Pancreas (tissue), 10 donors: Measurements from ENCODE around the gene MTFR1L. TPM values are rescaled to one million over a fixed set of nuclear protein-coding genes. Genes with fewer than 3 reads are reported as not detected.

ENCODE experiments used
- ATAC-seq, 4 donors: fragments of 200-7000 bp; cut with Tn5 transposase; one replicate each; pipeline versions ENCODE4 v1.8.0 to v1.9.1; 2020; ENCODE audit warnings: mild to moderate bottlenecking in 4 of 4, moderate library complexity in 4 of 4
- DNase-seq, 6 donors: peaks; one replicate each; pipeline ENCODE4 v3.0.0-alpha.2; 2020
- FAIRE-seq: peaks from 2 replicates; lab custom pipeline; 2012; peaks lifted over from hg19 to GRCh38; lab: Jason Lieb, UNC
- H3K27ac ChIP-seq, 4 donors: fragments of 200-600 bp; sonication (generic); 1 replicate in 3 of 4; 2 replicates in 1 of 4; pipeline versions ENCODE4 v1.5.0 to v1.8.0; 2020
- H3K27me3 ChIP-seq, 4 donors: fragments of 200-600 bp; one replicate each; pipeline ENCODE4 v1.8.0; 2021
- H3K36me3 ChIP-seq, 3 donors: fragments of 200-600 bp; sonication (generic) in 1 of 3; one replicate each; pipeline versions ENCODE4 v1.5.0 to v1.8.0; 2020 to 2021
- H3K4me1 ChIP-seq, 3 donors: fragments of 200-600 bp; one replicate each; pipeline ENCODE4 v1.8.0; 2021
- H3K4me3 ChIP-seq, 4 donors: fragments of 200-600 bp; sonication (generic) in 2 of 4; one replicate each; pipeline versions ENCODE4 v1.5.0 to v1.8.0; 2020 to 2021
- H3K9me3 ChIP-seq, 4 donors: fragments of 200-600 bp; one replicate each; pipeline ENCODE4 v1.8.0; 2021
- WGBS, 2 donors: extraction: QIAGEN DNeasy Blood & Tissue Kit; methylation state at CpG; one replicate each; pipeline ENCODE4 v1.1.7; 2013; 5-methylcytosine and 5-hydroxymethylcytosine counted together
- intact Hi-C, 3 donors: fragments of 100-400 bp; cut with DNase I; formaldehyde crosslinking; loops; one replicate each; pipeline versions ENCODE4 v1.11.1 to v1.14.2; 2022
- polyA plus RNA-seq, 2 donors: library from polyadenylated mRNA; stranded (reverse); fragments of 200-250 nt; gene quantifications; one replicate each; pipeline ENCODE4 v1.2.3, GENCODE V29; 2013
- total RNA-seq, 6 donors: library from RNA; stranded (reverse); fragmentation: NEBNext Ultra II Directional in 4 of 6; extraction: Animal tissue kit (Norgen Biotek cat#: 25700) in 4 of 6; gene quantifications; one replicate each; pipeline versions ENCODE4 v1.2.1 to v1.2.4, GENCODE V29; 2021 to 2023
- TF ChIP-seq, protein P1 (sequence below), 4 donors: fragments of 200-600 bp; sonication (generic) in 3 of 4; IDR thresholded peaks; one replicate each; pipeline versions ENCODE4 v1.5.0 to v1.8.0; 2021; ENCODE audit warnings: antibody characterized with exemption in 4 of 4
- donor health status: healthy with polysubstance abuse.
- donor health status: DM: no; HTN: no; CAD: no; lungs with moderate emphysema.
- donor health status: DM: no; HTN: no; CAD: no.
- donor health status: control.
- donor health status: control.
- donor health status: Bipolar disorder and iron deficiency.
- donor health status: DM: yes; HTN: yes; CAD: no.
- donor health status: DM: no; HTN: no; CAD: no.
- donor health status: DM: no; HTN: no; CAD: no.
- donor health status: DM: yes; HTN: yes; CAD: no.

MTFR1L gene
- total and polyA plus RNA-seq, 8 donors: 24.0 to 59.6 (median 27.5) TPM

DNA sequence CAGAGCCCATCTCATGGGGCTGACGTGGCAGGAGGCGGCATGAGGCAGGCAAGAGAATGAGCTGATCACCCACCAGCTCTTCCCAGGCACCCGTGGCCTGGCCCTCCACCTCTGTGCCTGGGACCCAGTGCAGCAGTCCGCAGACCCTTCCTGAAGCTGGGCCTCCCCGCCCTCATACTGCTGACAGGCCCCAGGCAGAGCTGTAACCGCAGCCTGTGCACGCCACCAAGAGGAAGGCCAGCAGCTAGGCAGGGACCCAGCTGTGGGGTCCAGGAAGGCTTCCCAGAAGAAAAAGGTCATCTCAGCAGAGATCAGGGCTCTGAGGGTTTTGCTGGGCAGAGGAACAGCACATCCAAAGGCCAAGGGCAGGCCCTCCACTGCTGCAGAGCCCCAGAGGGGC is 9.8 kb upstream of the MTFR1L start:
- DNase-seq (peak in 2 of 6 donors; percentile 55 to 70), FAIRE-seq (no peak), ATAC-seq (no peak)
- Histone ChIP-seq H3K4me1 (peaks cover 5 to 25% (median 20%) of the 10 kb centered on the region in 3 donors), H3K36me3 (peaks cover 0 to 34% (median 0%) of the 10 kb centered on the region in 3 donors), H3K27ac (no peak overlapping the region), H3K9me3 (no peaks in the 10 kb centered on the region), H3K4me3 (no peak overlapping the region), H3K27me3 (no peaks in the 10 kb centered on the region)
- TF ChIP-seq, protein P1, sequence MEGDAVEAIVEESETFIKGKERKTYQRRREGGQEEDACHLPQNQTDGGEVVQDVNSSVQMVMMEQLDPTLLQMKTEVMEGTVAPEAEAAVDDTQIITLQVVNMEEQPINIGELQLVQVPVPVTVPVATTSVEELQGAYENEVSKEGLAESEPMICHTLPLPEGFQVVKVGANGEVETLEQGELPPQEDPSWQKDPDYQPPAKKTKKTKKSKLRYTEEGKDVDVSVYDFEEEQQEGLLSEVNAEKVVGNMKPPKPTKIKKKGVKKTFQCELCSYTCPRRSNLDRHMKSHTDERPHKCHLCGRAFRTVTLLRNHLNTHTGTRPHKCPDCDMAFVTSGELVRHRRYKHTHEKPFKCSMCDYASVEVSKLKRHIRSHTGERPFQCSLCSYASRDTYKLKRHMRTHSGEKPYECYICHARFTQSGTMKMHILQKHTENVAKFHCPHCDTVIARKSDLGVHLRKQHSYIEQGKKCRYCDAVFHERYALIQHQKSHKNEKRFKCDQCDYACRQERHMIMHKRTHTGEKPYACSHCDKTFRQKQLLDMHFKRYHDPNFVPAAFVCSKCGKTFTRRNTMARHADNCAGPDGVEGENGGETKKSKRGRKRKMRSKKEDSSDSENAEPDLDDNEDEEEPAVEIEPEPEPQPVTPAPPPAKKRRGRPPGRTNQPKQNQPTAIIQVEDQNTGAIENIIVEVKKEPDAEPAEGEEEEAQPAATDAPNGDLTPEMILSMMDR (IDR thresholded peaks at IDR 0.05): no peak
- intact Hi-C loops: loop anchor here in 1 of 3 donors (10.0 kb wide), 1 partner anchor 405 kb away; no protein-coding TSS in a partner anchor
- 91 to 97% methylated on average over 7 of the region's 7 CpGs for WGBS, 2 donors

GRCh38 chr1:25810341-25811299 is 9.1 kb upstream of the MTFR1L start:
- DNase-seq (peak in 4 of 6 donors; percentile 80 to 92 (median 87)), ATAC-seq (peak; percentile 40 to 73 (median 70)), FAIRE-seq (no peak)
- WGBS, 2 donors: 34 to 37% methylated on average over 21 of the region's 21 CpGs
- H3K4me1 ChIP-seq: peaks cover 5 to 18% (median 13%) of the 10 kb centered on the region in 3 donors
- H3K36me3 ChIP-seq: peaks cover 0 to 34% (median 4%) of the 10 kb centered on the region in 3 donors
- intact Hi-C loops: loop anchor here in 1 of 3 donors (10.0 kb wide), 1 partner anchor 406 kb away; no protein-coding TSS in a partner anchor
- H3K27ac ChIP-seq: no peak overlapping the region
- H3K9me3 ChIP-seq: no peaks in the 10 kb centered on the region
- no peaks in the 10 kb centered on the region for H3K27me3 ChIP-seq
- H3K4me3 ChIP-seq: no peak overlapping the region
- TF ChIP-seq, protein P1 (IDR thresholded peaks at IDR 0.05): peak; percentile 79 to 92 (median 84)

- 90 to 93% methylated on average over 13 of the region's 13 CpGs for WGBS, 2 donors
- H3K27ac ChIP-seq: no peak overlapping the region
- intact Hi-C loops: loop anchor here in 1 of 3 donors (10.0 kb wide), 1 partner anchor 407 kb away; no protein-coding TSS in a partner anchor
- peaks cover 0 to 9% (median 5%) of the 10 kb centered on the region in 3 donors for H3K4me1 ChIP-seq
- TF ChIP-seq, protein P1 (IDR thresholded peaks at IDR 0.05): no peak
- H3K9me3 ChIP-seq: no peaks in the 10 kb centered on the region
- FAIRE-seq (no peak), ATAC-seq (no peak), DNase-seq (peak in 1 of 6 donors; percentile 67)
- no peak overlapping the region for H3K4me3 ChIP-seq
- peaks cover 0 to 34% (median 5%) of the 10 kb centered on the region in 3 donors for H3K36me3 ChIP-seq
- no peaks in the 10 kb centered on the region for H3K27me3 ChIP-seq
Observed at GRCh38 chr1:25811384-25812082, 8.2 kb upstream of the MTFR1L start.

GRCh38 chr1:25813071-25813733 is 6.6 kb upstream of the MTFR1L start:
- H3K4me1 ChIP-seq: no peaks in the 10 kb centered on the region
- peaks cover 0 to 34% (median 5%) of the 10 kb centered on the region in 3 donors for H3K36me3 ChIP-seq
- WGBS, 2 donors: 81 to 84% methylated on average over 11 of the region's 11 CpGs
- intact Hi-C loops: loop anchor here in 1 of 3 donors (10.0 kb wide), 1 partner anchor 408 kb away; no protein-coding TSS in a partner anchor
- TF ChIP-seq, protein P1 (IDR thresholded peaks at IDR 0.05): no peak
- FAIRE-seq: no peak
- no peak for DNase-seq
- no peak overlapping the region for H3K27ac ChIP-seq
- no peaks in the 10 kb centered on the region for H3K9me3 ChIP-seq
- H3K4me3 ChIP-seq: no peak overlapping the region
- ATAC-seq: no peak
- H3K27me3 ChIP-seq: no peaks in the 10 kb centered on the region
